ENCODE results near the gene SSC4D.
"Not testable (repeated sequence)": the region's sequence is repeated elsewhere in the genome, so short reads cannot be mapped to it uniquely, and the experiment has no call there.

SSC4D gene

GRCh38 chr7:76383089-76383944 lies 26.2 kb downstream of the SSC4D start:
- DNase-seq (ENCODE audit: low spot score), result no peak

- no peak for DNase-seq (ENCODE audit: low spot score)
Measured at GRCh38 chr7:76381814-76382213, 27.7 kb downstream of the SSC4D start.

- DNase-seq (ENCODE audit: low spot score), result no peak
Measured at GRCh38 chr7:76380623-76380966, 28.9 kb downstream of the SSC4D start.

GRCh38 chr7:76377186-76377918 lies 32.1 kb downstream of the SSC4D start:
- DNase-seq (ENCODE audit: low spot score), result no peak

- DNase-seq (ENCODE audit: low spot score), result no peak
Measured at GRCh38 chr7:76375251-76375650, 34.2 kb downstream of the SSC4D start.

- no peak for DNase-seq (ENCODE audit: low spot score)
Measured at GRCh38 chr7:76372984-76373833, 36.3 kb downstream of the SSC4D start.

- DNase-seq (ENCODE audit: low spot score), result no peak
Measured at GRCh38 chr7:76371396-76371795, 38.1 kb downstream of the SSC4D start.

GRCh38 chr7:76369018-76369417 lies 40.5 kb downstream of the SSC4D start:
- no peak for DNase-seq (ENCODE audit: low spot score)

GRCh38 chr7:76368190-76368589 lies 41.3 kb downstream of the SSC4D start:
- no peak for DNase-seq (ENCODE audit: low spot score)

GRCh38 chr7:76364198-76364584 lies 45.3 kb downstream of the SSC4D start:
- peak; percentile 38 for DNase-seq (ENCODE audit: low spot score)

- not testable (repeated sequence) for DNase-seq (ENCODE audit: low spot score)
Measured at GRCh38 chr7:76363754-76364153, 45.7 kb downstream of the SSC4D start.

- no peak for DNase-seq (ENCODE audit: low spot score)
Measured at GRCh38 chr7:76359978-76360638, 49.4 kb downstream of the SSC4D start.

- peak; percentile 98 for DNase-seq (ENCODE audit: low spot score)
Measured at GRCh38 chr7:76359111-76359977, 50.2 kb downstream of the SSC4D start.

- peak; percentile 89 for DNase-seq (ENCODE audit: low spot score)
Measured at GRCh38 chr7:76358481-76359110, 50.9 kb downstream of the SSC4D start, which contains the start of gene YWHAG. TSS of gene YWHAG (minus strand) at chr7:76358991. CDS start at chr7:76358808, 183 bp downstream.

- DNase-seq (ENCODE audit: low spot score), result peak; percentile 37
Measured at GRCh38 chr7:76358011-76358480, 51.5 kb downstream of the SSC4D start.

- peak; percentile 17 for DNase-seq (ENCODE audit: low spot score)
Measured at GRCh38 chr7:76357475-76358010, 52.0 kb downstream of the SSC4D start.

- DNase-seq (ENCODE audit: low spot score), result peak; percentile 24
Measured at GRCh38 chr7:76356823-76357222, 52.7 kb downstream of the SSC4D start.

GRCh38 chr7:76356115-76356514 lies 53.4 kb downstream of the SSC4D start:
- DNase-seq (ENCODE audit: low spot score), result no peak

- DNase-seq (ENCODE audit: low spot score), result no peak
Measured at GRCh38 chr7:76354981-76355730, 54.3 kb downstream of the SSC4D start.

All from activated CD4-positive, alpha-beta T cell treated with anti-CD3 and anti-CD28 coated beads, Interleukin-2, Interleukin-4, amounts not matched to agents 100 ng/mL and 50 ng/mL, durations not matched to agents 16 hours and 8 hours (primary cell).